Measurements from ENCODE around the gene CPT1A. TPM values are rescaled to one million over a fixed set of nuclear protein-coding genes. Genes with fewer than 3 reads are reported as not detected.
"Not testable (repeated sequence)": the region's sequence is repeated elsewhere in the genome, so short reads cannot be mapped to it uniquely, and the experiment has no call there.

Gene CPT1A
- total RNA-seq, 1 donor from 2014 or later, result 29.2 TPM

- no peak for FAIRE-seq
- DNase-seq (ENCODE audit: low read depth), result no peak
- Histone ChIP-seq H3K36me3 (ENCODE audit: control insufficient read depth, insufficient read depth, low read length) (no peaks in the 10 kb centered on the region), H3K27me3 (ENCODE audit: control insufficient read depth, insufficient read depth, low read length) (peaks cover 12% of the 10 kb centered on the region), H3K4me3 (ENCODE audit: low read depth, low read length) (no peak overlapping the region)
- no peak for TF ChIP-seq CTCF (IDR thresholded peaks at IDR 0.05; ENCODE audit: insufficient read depth, low read length, severe bottlenecking)
Measured at GRCh38 chr11:68857037-68857586, 15.4 kb upstream of the CPT1A start.

GRCh38 chr11:68856425-68857030, 14.8 kb upstream of the CPT1A start:
- H3K4me3 ChIP-seq (ENCODE audit: low read depth, low read length); DNase-seq (ENCODE audit: low read depth); H3K36me3 ChIP-seq (ENCODE audit: control insufficient read depth, insufficient read depth, low read length); FAIRE-seq: not testable (repeated sequence)
- peaks cover 12% of the 10 kb centered on the region for H3K27me3 ChIP-seq (ENCODE audit: control insufficient read depth, insufficient read depth, low read length)

- H3K4me3 ChIP-seq (ENCODE audit: low read depth, low read length), result peak overlapping the region; percentile 5
- TF ChIP-seq CTCF (IDR thresholded peaks at IDR 0.05; ENCODE audit: insufficient read depth, low read length, severe bottlenecking), result peak; percentile 29
- peaks cover 12% of the 10 kb centered on the region for H3K27me3 ChIP-seq (ENCODE audit: control insufficient read depth, insufficient read depth, low read length)
- DNase-seq (ENCODE audit: low read depth) (no peak), FAIRE-seq (no peak)
- H3K36me3 ChIP-seq (ENCODE audit: control insufficient read depth, insufficient read depth, low read length), result no peaks in the 10 kb centered on the region
Measured at GRCh38 chr11:68855205-68855981, 13.7 kb upstream of the CPT1A start.

GRCh38 chr11:68854273-68854958, 12.7 kb upstream of the CPT1A start:
- FAIRE-seq, result no peak
- no peak overlapping the region for H3K4me3 ChIP-seq (ENCODE audit: low read depth, low read length)
- no peak for TF ChIP-seq CTCF (IDR thresholded peaks at IDR 0.05; ENCODE audit: insufficient read depth, low read length, severe bottlenecking)
- H3K36me3 ChIP-seq (ENCODE audit: control insufficient read depth, insufficient read depth, low read length), result no peaks in the 10 kb centered on the region
- peaks cover 12% of the 10 kb centered on the region for H3K27me3 ChIP-seq (ENCODE audit: control insufficient read depth, insufficient read depth, low read length)
- DNase-seq (ENCODE audit: low read depth), result no peak

GRCh38 chr11:68852628-68853027, 10.9 kb upstream of the CPT1A start:
- DNase-seq (ENCODE audit: low read depth), result no peak
- H3K4me3 ChIP-seq (ENCODE audit: low read depth, low read length), result no peak overlapping the region
- FAIRE-seq, result no peak
- H3K36me3 ChIP-seq (ENCODE audit: control insufficient read depth, insufficient read depth, low read length), result no peaks in the 10 kb centered on the region
- H3K27me3 ChIP-seq (ENCODE audit: control insufficient read depth, insufficient read depth, low read length), result peaks cover 12% of the 10 kb centered on the region
- no peak for TF ChIP-seq CTCF (IDR thresholded peaks at IDR 0.05; ENCODE audit: insufficient read depth, low read length, severe bottlenecking)

GRCh38 chr11:68848429-68848828, 6.7 kb upstream of the CPT1A start:
- FAIRE-seq, result no peak
- H3K36me3 ChIP-seq (ENCODE audit: control insufficient read depth, insufficient read depth, low read length), result no peaks in the 10 kb centered on the region
- H3K4me3 ChIP-seq (ENCODE audit: low read depth, low read length), result no peak overlapping the region
- TF ChIP-seq CTCF (IDR thresholded peaks at IDR 0.05; ENCODE audit: insufficient read depth, low read length, severe bottlenecking), result no peak
- peaks cover 4% of the 10 kb centered on the region for H3K27me3 ChIP-seq (ENCODE audit: control insufficient read depth, insufficient read depth, low read length)
- no peak for DNase-seq (ENCODE audit: low read depth)

Measured in bronchial epithelial cell (primary cell).